Testis (tissue), 3 donors: ENCODE data around the gene GRID1. TPM values are rescaled to one million over a fixed set of nuclear protein-coding genes. Genes with fewer than 3 reads are reported as not detected.

Source experiments
- DNase-seq: peaks from one replicate; pipeline ENCODE4 v3.0.0-alpha.2; 2019
- H3K27ac ChIP-seq, 2 donors: fragments of 200-600 bp; sonication (generic); one replicate each; pipeline ENCODE4 v1.5.1; 2019
- H3K27me3 ChIP-seq: fragments of 200-600 bp; sonication (generic); one replicate; pipeline ENCODE4 v1.5.1; 2019
- H3K36me3 ChIP-seq: fragments of 200-600 bp; sonication (generic); one replicate; pipeline ENCODE4 v1.5.1; 2017; ENCODE audit warnings: low read depth; ENCODE audit errors: missing control alignments
- H3K4me1 ChIP-seq: fragments of 200-600 bp; sonication (generic); one replicate; pipeline ENCODE4 v1.5.1; 2019
- H3K4me3 ChIP-seq, 2 donors: fragments of 200-600 bp; sonication (generic); one replicate each; pipeline ENCODE4 v1.5.1; 2017 to 2019
- H3K9me3 ChIP-seq: fragments of 200-600 bp; sonication (generic); one replicate; pipeline ENCODE4 v1.5.1; 2017
- POLR2A ChIP-seq: fragments of 450-650 bp; IDR thresholded peaks from one replicate; pipeline ENCODE4 v1.6.1; 2017; ENCODE audit warnings: antibody characterized with exemption, mild to moderate bottlenecking, moderate library complexity
- WGBS, 2 donors: methylation state at CpG; one replicate each; pipeline ENCODE4 v1.1.5; 2018; 5-methylcytosine and 5-hydroxymethylcytosine counted together
- intact Hi-C: fragments of 100-400 bp; cut with DNase I; formaldehyde crosslinking; loops from one replicate; pipeline ENCODE4 v1.15.1; 2023; ENCODE audit warnings: low total_unique reads
- polyA plus RNA-seq: library from polyadenylated mRNA; stranded (reverse); fragments of 350-450 nt; fragmentation: Illumina TruSeq; extraction: RNeasy Lipid Tissue Mini Kit (QIAGEN cat#74804); gene quantifications from one replicate; pipeline ENCODE4 v1.2.3, GENCODE V29; 2014; ENCODE audit warnings: low read depth, low replicate concordance; ENCODE audit not compliant: insufficient read depth
- total RNA-seq, 2 donors: library from RNA; depleted of rRNA; stranded (reverse); fragments of >200 nt; gene quantifications; one replicate each; pipeline ENCODE4 v1.2.3, GENCODE V29; 2016
- TF ChIP-seq, protein P1 (sequence below), 3 experiments: fragments of 450-650 bp in 2 of 3; fragments of 200-600 bp in 1 of 3; sonication (generic) in 1 of 3; IDR thresholded peaks; one replicate each; pipeline ENCODE4 v1.5.1; 2016 to 2019; ENCODE audit warnings: antibody characterized with exemption in 3 of 3, mild to moderate bottlenecking in 2 of 3, moderate library complexity in 1 of 3

The GRID1 gene
- total and polyA plus RNA-seq, 3 donors from 2014 or later: 7.4 to 16.7 (median 8.1) TPM

GRCh38 chr10:86060386-86061277 lies 306.0 kb downstream of the GRID1 start:
- WGBS, 2 donors: 86 to 90% methylated on average over 7 to 9 of the region's 9 CpGs
- no peaks in the 10 kb centered on the region for H3K9me3 ChIP-seq
- no peak overlapping the region for H3K4me3 ChIP-seq
- TF ChIP-seq, protein P1, sequence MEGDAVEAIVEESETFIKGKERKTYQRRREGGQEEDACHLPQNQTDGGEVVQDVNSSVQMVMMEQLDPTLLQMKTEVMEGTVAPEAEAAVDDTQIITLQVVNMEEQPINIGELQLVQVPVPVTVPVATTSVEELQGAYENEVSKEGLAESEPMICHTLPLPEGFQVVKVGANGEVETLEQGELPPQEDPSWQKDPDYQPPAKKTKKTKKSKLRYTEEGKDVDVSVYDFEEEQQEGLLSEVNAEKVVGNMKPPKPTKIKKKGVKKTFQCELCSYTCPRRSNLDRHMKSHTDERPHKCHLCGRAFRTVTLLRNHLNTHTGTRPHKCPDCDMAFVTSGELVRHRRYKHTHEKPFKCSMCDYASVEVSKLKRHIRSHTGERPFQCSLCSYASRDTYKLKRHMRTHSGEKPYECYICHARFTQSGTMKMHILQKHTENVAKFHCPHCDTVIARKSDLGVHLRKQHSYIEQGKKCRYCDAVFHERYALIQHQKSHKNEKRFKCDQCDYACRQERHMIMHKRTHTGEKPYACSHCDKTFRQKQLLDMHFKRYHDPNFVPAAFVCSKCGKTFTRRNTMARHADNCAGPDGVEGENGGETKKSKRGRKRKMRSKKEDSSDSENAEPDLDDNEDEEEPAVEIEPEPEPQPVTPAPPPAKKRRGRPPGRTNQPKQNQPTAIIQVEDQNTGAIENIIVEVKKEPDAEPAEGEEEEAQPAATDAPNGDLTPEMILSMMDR (IDR thresholded peaks at IDR 0.05): no peak
- no peak for TF ChIP-seq POLR2A
- H3K27me3 ChIP-seq: no peaks in the 10 kb centered on the region
- no peak for DNase-seq
- H3K4me1 ChIP-seq: no peaks in the 10 kb centered on the region
- intact Hi-C loops: no loop called here
- no peak overlapping the region for H3K27ac ChIP-seq
- H3K36me3 ChIP-seq: no peaks in the 10 kb centered on the region

DNA sequence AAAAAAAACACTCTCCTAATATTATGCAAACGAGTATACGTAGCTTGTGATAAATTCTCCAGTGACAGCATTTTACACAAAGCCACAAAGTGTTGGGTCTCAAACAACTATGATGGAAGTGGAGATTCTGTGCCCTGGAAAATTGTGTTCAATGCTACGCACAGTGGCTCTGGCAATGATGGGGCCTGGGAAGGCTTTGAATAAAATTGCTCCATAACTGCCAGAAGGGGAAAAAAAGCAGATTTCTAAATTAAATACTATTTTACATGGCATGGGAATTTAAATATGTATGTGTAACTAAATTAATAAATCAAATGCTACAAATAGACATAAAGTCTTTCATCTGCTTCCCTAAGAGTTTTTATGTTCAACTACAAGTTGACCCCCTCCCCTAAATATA lies 306.7 kb downstream of the GRID1 start:
- no peak overlapping the region for H3K4me3 ChIP-seq
- no peaks in the 10 kb centered on the region for H3K4me1 ChIP-seq
- intact Hi-C loops: no loop called here
- no peak for DNase-seq
- H3K36me3 ChIP-seq: no peaks in the 10 kb centered on the region
- no peaks in the 10 kb centered on the region for H3K27me3 ChIP-seq
- 92 to 96% methylated on average over 3 of the region's 3 CpGs for WGBS, 2 donors
- no peak overlapping the region for H3K27ac ChIP-seq
- TF ChIP-seq POLR2A: no peak
- TF ChIP-seq, protein P1 (IDR thresholded peaks at IDR 0.05): no peak
- H3K9me3 ChIP-seq: no peaks in the 10 kb centered on the region

DNA sequence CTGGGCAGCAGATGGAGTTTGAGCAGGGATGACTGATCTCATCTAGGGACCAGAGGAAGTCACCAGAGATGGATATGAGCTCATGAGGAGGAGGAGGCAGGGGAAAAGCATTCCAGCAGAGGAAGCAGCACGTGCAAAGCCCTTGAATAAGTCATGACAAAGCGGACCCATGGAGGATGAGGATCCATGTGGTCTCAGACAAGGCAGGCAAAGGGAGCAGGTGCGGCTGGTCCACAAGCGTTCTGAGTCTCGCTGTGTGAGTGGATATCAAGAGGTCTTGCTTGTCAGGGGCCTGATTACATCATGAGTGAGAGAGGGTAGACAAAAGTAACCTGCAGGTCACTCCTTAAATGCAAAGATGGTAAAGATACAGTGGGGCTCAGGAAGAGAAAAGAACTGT lies 307.6 kb downstream of the GRID1 start:
- Histone ChIP-seq H3K4me3 (no peak overlapping the region), H3K9me3 (no peaks in the 10 kb centered on the region), H3K27me3 (no peaks in the 10 kb centered on the region), H3K27ac (no peak overlapping the region), H3K36me3 (no peaks in the 10 kb centered on the region), H3K4me1 (no peaks in the 10 kb centered on the region)
- DNase-seq: no peak
- TF ChIP-seq, protein P1 (IDR thresholded peaks at IDR 0.05): no peak
- TF ChIP-seq POLR2A: no peak
- intact Hi-C loops: no loop called here
- 90 to 92% methylated on average over 5 of the region's 5 CpGs for WGBS, 2 donors

GRCh38 chr10:86057708-86058107 lies 308.9 kb downstream of the GRID1 start:
- WGBS, 2 donors: 85 to 92% methylated on average over 5 of the region's 5 CpGs
- H3K9me3 ChIP-seq: no peaks in the 10 kb centered on the region
- intact Hi-C loops: no loop called here
- DNase-seq: no peak
- H3K27me3 ChIP-seq: no peaks in the 10 kb centered on the region
- no peak overlapping the region for H3K4me3 ChIP-seq
- TF ChIP-seq, protein P1 (IDR thresholded peaks at IDR 0.05): no peak
- no peak for TF ChIP-seq POLR2A
- H3K36me3 ChIP-seq: no peaks in the 10 kb centered on the region
- no peak overlapping the region for H3K27ac ChIP-seq
- H3K4me1 ChIP-seq: no peaks in the 10 kb centered on the region

- Histone ChIP-seq H3K9me3 (no peaks in the 10 kb centered on the region), H3K36me3 (no peaks in the 10 kb centered on the region), H3K27ac (no peak overlapping the region), H3K4me3 (no peak overlapping the region), H3K27me3 (no peaks in the 10 kb centered on the region), H3K4me1 (no peaks in the 10 kb centered on the region)
- intact Hi-C loops: no loop called here
- TF ChIP-seq POLR2A: no peak
- TF ChIP-seq, protein P1 (IDR thresholded peaks at IDR 0.05): no peak
- no peak for DNase-seq
- WGBS, 2 donors: 96 to 100% methylated on average over 5 to 6 of the region's 6 CpGs
These were observed 309.9 kb downstream of the GRID1 start for GRCh38 chr10:86056672-86057071.
